SU-DHL-6 (cell line): Measurements from ENCODE around the gene ARHGEF17.

Source experiments
- EZH2phosphoT487 ChIP-seq: fragments of 200-600 bp; sonication (generic), shearing (Covaris generic); conservative IDR thresholded peaks from 2 replicates; pipeline ENCODE4 v1.6.1; 2018; ENCODE audit warnings: mild to moderate bottlenecking, antibody characterized with exemption, low read length, moderate library complexity, mixed read lengths
- TF ChIP-seq, protein P1 (sequence below): fragments of 200-600 bp; sonication (generic); IDR thresholded peaks from one replicate; pipeline ENCODE4 v1.5.1; 2017; ENCODE audit warnings: antibody characterized with exemption, mild to moderate bottlenecking, low read length, moderate library complexity; ENCODE audit not compliant: insufficient read depth, poor library complexity, severe bottlenecking

DNA sequence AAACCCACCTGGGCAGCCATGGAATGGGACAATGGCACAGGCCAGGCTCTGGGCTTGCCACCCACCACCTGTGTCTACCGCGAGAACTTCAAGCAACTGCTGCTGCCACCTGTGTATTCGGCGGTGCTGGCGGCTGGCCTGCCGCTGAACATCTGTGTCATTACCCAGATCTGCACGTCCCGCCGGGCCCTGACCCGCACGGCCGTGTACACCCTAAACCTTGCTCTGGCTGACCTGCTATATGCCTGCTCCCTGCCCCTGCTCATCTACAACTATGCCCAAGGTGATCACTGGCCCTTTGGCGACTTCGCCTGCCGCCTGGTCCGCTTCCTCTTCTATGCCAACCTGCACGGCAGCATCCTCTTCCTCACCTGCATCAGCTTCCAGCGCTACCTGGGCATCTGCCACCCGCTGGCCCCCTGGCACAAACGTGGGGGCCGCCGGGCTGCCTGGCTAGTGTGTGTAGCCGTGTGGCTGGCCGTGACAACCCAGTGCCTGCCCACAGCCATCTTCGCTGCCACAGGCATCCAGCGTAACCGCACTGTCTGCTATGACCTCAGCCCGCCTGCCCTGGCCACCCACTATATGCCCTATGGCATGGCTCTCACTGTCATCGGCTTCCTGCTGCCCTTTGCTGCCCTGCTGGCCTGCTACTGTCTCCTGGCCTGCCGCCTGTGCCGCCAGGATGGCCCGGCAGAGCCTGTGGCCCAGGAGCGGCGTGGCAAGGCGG lies 11.4 kb upstream of the ARHGEF17 start:
- TF ChIP-seq, protein P1, sequence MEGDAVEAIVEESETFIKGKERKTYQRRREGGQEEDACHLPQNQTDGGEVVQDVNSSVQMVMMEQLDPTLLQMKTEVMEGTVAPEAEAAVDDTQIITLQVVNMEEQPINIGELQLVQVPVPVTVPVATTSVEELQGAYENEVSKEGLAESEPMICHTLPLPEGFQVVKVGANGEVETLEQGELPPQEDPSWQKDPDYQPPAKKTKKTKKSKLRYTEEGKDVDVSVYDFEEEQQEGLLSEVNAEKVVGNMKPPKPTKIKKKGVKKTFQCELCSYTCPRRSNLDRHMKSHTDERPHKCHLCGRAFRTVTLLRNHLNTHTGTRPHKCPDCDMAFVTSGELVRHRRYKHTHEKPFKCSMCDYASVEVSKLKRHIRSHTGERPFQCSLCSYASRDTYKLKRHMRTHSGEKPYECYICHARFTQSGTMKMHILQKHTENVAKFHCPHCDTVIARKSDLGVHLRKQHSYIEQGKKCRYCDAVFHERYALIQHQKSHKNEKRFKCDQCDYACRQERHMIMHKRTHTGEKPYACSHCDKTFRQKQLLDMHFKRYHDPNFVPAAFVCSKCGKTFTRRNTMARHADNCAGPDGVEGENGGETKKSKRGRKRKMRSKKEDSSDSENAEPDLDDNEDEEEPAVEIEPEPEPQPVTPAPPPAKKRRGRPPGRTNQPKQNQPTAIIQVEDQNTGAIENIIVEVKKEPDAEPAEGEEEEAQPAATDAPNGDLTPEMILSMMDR: no peak
- TF ChIP-seq EZH2phosphoT487: no peak
